AG04450 (cell line): Measurements from ENCODE around the gene SH2D3C. TPM values are rescaled to one million over a fixed set of nuclear protein-coding genes. Genes with fewer than 3 reads are reported as not detected.

Source experiments
- CTCF ChIA-PET: fragments of 300-600, 350-600 bp; formaldehyde crosslinking; extraction: SDS; loops from one replicate; lab custom pipeline; 2022; ENCODE audit warnings: antibody characterized with exemption, inconsistent platforms; lab: Charles Lee
- POLR2A ChIA-PET: fragments of 350-600 bp; formaldehyde crosslinking; extraction: SDS; loops from one replicate; lab custom pipeline; 2021; ENCODE audit warnings: antibody characterized with exemption, inconsistent platforms; lab: Yijun Ruan, JAX
- DNase-seq: peaks from one replicate; pipeline ENCODE4 v3.0.0-alpha.2; 2011; ENCODE audit warnings: low read depth, low spot score
- H3K27ac ChIP-seq: one replicate; pipeline ENCODE4 v1.5.1; 2012; ENCODE audit warnings: low read depth, low read length, control low read depth
- H3K27me3 ChIP-seq: one replicate; pipeline ENCODE4 v1.6.0; 2012; ENCODE audit warnings: low read length; ENCODE audit not compliant: control insufficient read depth, insufficient read depth
- H3K4me3 ChIP-seq: 2 replicates; pipeline ENCODE4 v1.5.1; 2011; ENCODE audit warnings: mild to moderate bottlenecking, low read depth, low read length, control low read depth
- H3K9me3 ChIP-seq: 2 replicates; pipeline ENCODE4 v1.5.1; 2012; ENCODE audit warnings: low read length; ENCODE audit not compliant: control insufficient read depth, insufficient read depth
- CTCF ChIP-seq: IDR thresholded peaks from 2 replicates; pipeline ENCODE4 v1.5.1; 2011; ENCODE audit warnings: low read depth, low read length, control low read depth, inconsistent platforms
- polyA plus RNA-seq: library from polyadenylated mRNA; depleted of rRNA; stranded (reverse); fragments of >200 nt; gene quantifications from 2 replicates; pipeline ENCODE4 v1.2.3, GENCODE V29; 2011

The SH2D3C gene
- polyA plus RNA-seq, 1 experiment, result not detected

- POLR2A ChIA-PET, result interaction anchor here (0.6 to 1.0 kb wide), 2 partner anchors 123 to 187 kb away, joined by 3 to 4 read pairs; partner anchors contain the start of gene ST6GALNAC4
- TF ChIP-seq CTCF, result no peak
- H3K4me3 ChIP-seq, result no peak overlapping the region
- CTCF ChIA-PET, result interaction anchor here (1.9 kb wide), 1 partner anchor 75 kb away, joined by 12 read pairs; no protein-coding TSS in a partner anchor
- peak overlapping the region; percentile 42 for H3K27ac ChIP-seq
- H3K27me3 ChIP-seq, result no peaks in the 10 kb centered on the region
- DNase-seq, result no peak
- H3K9me3 ChIP-seq, result no peaks in the 10 kb centered on the region
These were observed 15.7 kb upstream of the SH2D3C start for GRCh38 chr9:127794001-127794791.

GRCh38 chr9:127793093-127793708, 14.7 kb upstream of the SH2D3C start:
- Histone ChIP-seq H3K9me3 (no peaks in the 10 kb centered on the region), H3K4me3 (no peak overlapping the region), H3K27me3 (no peaks in the 10 kb centered on the region), H3K27ac (peak overlapping the region; percentile 78)
- CTCF ChIA-PET, result interaction anchor here (1.0 to 1.9 kb wide), 3 partner anchors 8 to 128 kb away, joined by 4 to 12 read pairs (median 9); no protein-coding TSS in a partner anchor
- POLR2A ChIA-PET, result interaction anchor here (0.5 to 1.8 kb wide), 4 partner anchors 10 to 209 kb away, joined by 4 to 5 read pairs (median 4); no protein-coding TSS in a partner anchor
- TF ChIP-seq CTCF, result no peak
- no peak for DNase-seq

- no peak for DNase-seq
- Histone ChIP-seq H3K27me3 (no peaks in the 10 kb centered on the region), H3K4me3 (no peak overlapping the region), H3K9me3 (no peaks in the 10 kb centered on the region), H3K27ac (peak overlapping the region; percentile 78)
- TF ChIP-seq CTCF, result no peak
- ChIA-PET POLR2A (interaction anchor here (0.7 to 1.8 kb wide), 5 partner anchors 11 to 83 kb away, joined by 4 to 6 read pairs (median 5); no protein-coding TSS in a partner anchor), CTCF (interaction anchor here (0.5 to 1.9 kb wide), 6 partner anchors 8 to 206 kb away, joined by 3 to 12 read pairs (median 4); partner anchors contain the start of genes FPGS and TOR2A)
These were observed 14.1 kb upstream of the SH2D3C start for GRCh38 chr9:127792417-127793031.

GRCh38 chr9:127791085-127791484, 12.6 kb upstream of the SH2D3C start:
- no peaks in the 10 kb centered on the region; the same call in 1 of the 2 replicates for H3K9me3 ChIP-seq
- no peak for DNase-seq
- ChIA-PET CTCF (no interaction called here), POLR2A (no interaction called here)
- H3K27me3 ChIP-seq, result no peaks in the 10 kb centered on the region
- H3K27ac ChIP-seq, result no peak overlapping the region
- no peak for TF ChIP-seq CTCF
- no peak overlapping the region for H3K4me3 ChIP-seq
